OCI-M1 (cell line): ENCODE data around the gene GOLGA6D.
"Not testable (repeated sequence)": the region's sequence is repeated elsewhere in the genome, so short reads cannot be mapped to it uniquely, and the experiment has no call there.

Source experiments
- DNase-seq: peaks from one replicate; lab custom pipeline; 2025; lab: John Stamatoyannopoulos, UW

The GOLGA6D gene

GRCh38 chr15:75282572-75282971 lies at the start of gene GOLGA6D:
TSS of gene GOLGA6D (plus strand) at chr15:75282835. CDS start at chr15:75282876, 41 bp downstream.
- not testable (repeated sequence) for DNase-seq

DNA sequence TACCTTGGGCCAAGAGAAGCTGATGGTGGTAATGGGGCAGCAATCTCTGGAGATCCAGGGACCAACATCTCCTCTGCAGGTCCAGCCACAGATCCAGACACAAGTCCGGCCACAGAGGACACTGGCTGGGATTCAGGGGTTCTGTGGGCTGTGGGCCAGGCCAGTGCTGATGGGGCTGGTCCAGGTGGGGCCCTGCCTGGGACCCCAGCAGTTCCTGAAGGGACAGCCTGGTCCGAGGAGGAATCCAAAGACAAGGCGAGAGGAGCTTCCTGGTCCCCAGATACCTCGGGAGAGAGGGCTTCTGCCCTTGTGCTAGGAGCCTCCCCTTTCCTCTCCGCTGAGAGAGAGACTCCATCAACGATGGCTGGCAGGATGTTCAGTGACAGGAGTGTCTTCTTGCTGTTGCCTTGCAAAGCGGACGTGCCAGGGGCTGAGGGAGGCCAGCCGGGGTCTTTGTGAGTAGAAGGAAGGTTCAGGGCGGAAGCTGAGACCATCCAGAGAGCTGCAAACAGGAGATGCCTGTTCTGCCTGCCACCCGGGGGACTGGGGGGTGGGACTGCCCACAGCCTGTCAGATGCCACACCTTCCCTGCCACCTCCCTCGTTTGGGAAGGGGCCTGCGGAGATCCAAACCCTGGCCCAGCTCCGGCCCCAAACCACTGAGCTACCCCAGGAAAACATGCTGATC lies 49.0 kb upstream of the GOLGA6D start:
- DNase-seq: no peak

DNA sequence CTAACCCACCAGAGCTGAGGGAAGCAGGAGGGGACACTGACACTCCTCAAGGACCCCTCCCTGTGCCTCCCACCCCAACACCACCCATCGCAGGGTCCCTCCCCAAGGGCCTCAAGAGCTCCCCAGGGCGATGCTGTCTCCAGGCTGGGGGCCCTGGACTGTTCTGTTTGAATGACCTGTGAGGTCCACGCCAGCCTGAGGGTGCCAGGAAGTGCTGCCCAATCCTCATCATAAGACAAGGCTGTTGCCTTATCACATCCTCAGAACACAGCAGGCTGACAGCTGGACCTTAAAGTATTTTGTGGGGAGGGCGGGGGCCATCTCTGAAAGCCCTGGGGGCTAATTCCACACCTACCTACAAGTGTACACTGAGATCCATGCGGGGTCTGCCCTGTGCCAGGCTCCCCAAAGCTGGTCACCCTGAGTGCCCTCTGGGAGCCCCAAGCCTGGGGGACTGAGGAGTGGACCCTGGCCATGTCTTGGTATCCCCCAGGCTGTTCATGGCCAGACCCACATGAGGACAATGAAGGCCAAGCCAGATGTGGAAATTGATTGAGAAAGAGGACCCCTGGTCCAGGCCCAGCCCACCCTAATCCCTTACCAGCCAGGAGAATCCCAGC lies 48.3 kb upstream of the GOLGA6D start:
- no peak for DNase-seq

DNA sequence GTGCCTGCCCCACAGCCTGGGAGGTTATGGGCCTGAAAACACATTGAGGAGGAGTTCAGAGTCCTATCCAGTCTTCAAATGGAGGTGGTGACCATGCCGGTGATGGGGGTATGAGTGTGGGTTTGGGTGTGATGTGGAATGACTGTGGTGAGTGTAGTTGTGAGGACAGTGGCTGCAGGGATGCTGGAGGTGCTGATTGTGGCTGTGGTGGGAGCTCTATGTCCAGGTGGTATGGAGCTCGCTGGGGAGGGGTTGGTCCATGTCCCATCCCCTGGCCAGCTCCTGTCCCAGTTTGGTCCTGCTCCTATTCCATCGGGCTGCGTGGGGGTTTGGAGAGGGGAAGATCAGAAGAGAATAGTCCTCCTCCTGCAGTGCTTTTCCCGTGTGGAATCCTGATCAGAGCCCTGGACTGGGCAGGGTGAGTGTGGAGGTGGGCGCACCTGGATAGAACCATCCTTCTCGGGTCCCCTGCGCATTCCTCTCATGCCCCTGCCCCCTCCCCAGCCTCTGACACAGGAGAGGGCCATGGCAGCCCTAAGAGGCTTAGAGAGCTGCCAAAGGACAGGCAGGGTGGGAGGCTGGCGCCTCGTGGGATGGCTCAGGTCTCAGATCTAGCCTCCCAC lies 47.5 kb upstream of the GOLGA6D start:
- no peak for DNase-seq

GRCh38 chr15:75235760-75236729 lies 46.6 kb upstream of the GOLGA6D start:
- DNase-seq: no peak

- no peak for DNase-seq
Observed at GRCh38 chr15:75237316-75237982, 45.2 kb upstream of the GOLGA6D start.

DNA sequence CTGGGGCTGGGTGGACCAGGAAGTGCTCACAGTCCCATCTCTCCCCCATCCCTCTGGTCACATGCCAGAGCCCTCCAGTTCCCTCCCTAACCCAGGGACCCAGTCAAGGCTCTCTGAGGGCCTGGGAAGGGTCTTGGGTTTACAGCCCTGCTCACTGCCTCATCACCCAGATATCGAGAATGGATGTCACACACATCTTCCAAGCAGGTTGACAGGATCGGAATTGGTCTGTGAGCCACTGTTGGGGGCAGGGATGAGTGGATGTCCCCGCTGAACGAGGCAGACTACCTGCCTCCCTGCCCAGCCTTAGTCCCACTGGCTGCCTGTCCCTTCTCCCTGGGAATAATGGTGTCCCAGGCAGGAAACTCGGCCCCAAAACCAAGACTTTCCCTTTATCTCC lies 44.5 kb upstream of the GOLGA6D start:
- DNase-seq: no peak

DNA sequence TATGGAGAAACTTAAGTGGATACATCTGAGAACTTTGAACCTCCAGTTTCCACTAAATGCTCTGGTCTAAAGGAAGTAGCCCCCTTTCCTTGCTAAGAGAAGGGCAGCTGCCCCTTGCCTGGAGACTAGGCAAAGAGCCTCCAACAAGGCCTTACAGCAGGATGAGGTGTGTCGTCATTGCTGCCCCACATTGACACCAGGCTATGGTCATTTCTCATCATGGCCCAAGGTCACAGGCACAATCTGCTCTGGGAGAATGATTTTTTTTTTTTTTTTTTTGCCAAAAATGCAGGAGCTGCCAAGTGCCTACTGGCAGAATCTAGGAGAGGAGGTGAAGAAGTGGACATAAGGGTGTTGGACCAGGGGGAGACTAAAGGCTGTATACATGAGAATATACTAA lies 36.9 kb upstream of the GOLGA6D start:
- DNase-seq: not testable (repeated sequence)

- not testable (repeated sequence) for DNase-seq
Observed at GRCh38 chr15:75248991-75249390, 33.6 kb upstream of the GOLGA6D start.

- no peak for DNase-seq
Observed at GRCh38 chr15:75249726-75250125, 32.9 kb upstream of the GOLGA6D start.

DNA sequence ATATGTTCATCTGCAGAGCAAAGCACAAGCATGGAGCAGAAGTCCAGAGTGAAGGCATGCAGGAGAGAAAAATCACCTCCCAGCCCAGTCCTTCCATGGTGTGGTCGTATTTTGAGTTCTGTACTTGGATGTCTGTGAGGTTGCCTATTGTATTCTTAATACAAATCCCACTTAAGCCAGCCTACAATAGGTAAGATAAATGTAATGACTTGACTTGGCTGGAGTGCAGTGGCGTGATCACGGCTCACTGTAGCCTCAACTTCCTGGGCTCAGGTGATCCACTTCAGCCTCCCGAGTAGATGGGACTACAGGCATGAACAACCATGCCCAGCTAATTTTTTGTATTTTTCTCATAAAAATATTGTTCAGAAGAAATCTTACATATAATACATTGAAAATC lies 31.3 kb upstream of the GOLGA6D start:
- DNase-seq: not testable (repeated sequence)

DNA sequence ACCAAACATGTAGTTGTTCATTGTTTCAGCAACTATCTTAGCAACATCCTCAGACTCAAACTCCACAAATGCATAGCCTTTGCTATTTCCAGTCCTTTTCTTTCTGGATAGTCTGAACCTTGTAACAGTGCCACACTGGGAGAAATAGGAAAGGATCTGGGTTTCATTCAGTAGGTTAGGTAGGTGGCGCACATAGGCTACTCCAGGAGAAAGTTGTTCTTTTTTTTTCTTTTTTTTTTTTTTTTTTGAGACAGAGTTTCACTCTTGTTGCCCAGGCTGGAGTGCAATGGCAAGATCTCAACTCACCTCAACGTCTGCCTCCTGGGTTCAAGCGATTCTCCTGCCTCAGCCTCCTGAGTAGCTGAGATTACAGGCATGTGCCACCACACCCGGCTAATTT lies 30.4 kb upstream of the GOLGA6D start:
- DNase-seq: peak; percentile 21

DNA sequence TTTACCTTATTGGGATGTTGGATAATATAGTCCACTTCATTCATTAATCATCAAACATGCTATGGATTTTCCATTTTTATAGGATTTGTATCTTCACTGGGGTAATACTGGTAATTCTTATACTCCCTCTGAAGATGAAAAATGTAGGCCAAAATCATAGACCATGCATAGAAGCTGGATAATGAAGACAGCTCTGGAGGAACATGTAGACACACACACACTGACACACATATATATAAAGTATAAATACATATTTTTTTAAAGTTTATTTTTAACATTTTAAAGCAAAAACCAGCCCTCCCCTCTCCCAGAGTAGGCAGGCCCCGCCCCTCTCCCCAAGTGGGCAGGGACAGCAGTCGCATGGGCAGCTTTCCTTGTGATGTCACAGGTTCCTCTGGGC lies 24.6 kb upstream of the GOLGA6D start, which contains the start of gene GOLGA6C:
TSS of gene GOLGA6C (plus strand) at position 301 of the 400 bp plus-strand sequence. CDS start 265 bp downstream, outside the sequence.
- not testable (repeated sequence) for DNase-seq

DNA sequence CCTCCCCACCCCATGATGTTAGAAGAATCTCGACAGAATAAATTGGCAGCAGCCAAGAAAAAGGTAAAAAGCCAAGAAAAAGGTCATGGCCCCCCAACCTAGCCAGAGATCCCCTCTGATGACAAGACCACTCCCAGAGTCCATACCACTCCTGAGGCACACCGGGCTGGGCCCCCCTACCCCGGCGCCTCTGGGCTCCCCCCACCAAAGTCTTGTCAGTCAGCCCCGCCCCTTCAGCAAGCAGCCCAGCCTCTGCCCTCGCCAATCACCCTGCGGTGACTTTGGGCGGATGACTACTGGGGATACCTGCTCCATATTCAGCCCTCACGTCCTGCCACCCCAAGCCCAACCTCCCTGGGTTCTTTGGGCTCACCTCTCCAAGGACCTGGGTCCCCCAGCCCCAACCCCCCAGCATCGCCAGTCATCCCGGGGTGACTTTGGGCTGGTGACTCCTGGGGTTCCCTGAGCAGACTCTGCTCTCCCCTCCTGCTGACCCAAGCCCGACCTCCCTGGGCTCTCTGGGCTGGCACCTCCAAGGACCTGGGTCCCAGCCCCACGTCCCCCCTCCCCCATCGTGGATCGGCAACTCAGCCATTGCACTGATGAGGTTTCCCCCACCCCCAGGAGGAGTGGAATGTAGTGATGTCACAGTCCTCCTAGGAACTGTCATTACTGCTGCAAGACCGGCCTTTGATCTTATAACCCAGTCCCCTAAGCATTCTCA lies 23.9 kb upstream of the GOLGA6D start:
- not testable (repeated sequence) for DNase-seq

- not testable (repeated sequence) for DNase-seq
Observed at GRCh38 chr15:75259873-75260272, 22.8 kb upstream of the GOLGA6D start.

DNA sequence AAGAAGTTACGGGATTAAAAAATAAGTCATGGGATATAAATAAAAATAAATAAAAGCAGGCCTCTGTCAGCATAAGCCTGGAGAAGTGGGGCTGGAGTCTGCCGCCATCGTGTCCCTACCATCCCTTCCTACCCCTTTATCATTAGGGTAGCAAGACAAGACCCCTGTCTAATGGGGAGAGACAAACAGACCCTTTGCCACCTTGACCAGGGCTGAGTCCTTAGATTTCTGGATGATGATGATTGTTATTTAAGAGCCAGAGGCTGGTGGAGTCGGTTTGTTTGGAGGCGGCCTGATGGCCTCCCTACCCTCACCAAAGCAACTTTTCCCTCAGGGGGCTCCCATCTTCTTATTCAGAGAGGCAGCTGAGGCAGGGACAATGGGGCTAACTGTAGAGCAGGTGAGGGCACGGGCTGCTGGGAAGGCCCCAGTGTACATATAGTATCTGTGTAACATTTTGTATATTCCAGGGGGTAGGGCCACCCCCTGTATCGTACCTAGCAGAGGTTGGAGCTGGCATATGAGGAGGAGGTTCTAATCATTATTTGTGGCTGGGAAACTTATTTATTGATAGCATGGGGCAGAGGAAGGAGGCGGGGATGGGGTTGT lies 8.8 kb upstream of the GOLGA6D start:
- DNase-seq: not testable (repeated sequence)

DNA sequence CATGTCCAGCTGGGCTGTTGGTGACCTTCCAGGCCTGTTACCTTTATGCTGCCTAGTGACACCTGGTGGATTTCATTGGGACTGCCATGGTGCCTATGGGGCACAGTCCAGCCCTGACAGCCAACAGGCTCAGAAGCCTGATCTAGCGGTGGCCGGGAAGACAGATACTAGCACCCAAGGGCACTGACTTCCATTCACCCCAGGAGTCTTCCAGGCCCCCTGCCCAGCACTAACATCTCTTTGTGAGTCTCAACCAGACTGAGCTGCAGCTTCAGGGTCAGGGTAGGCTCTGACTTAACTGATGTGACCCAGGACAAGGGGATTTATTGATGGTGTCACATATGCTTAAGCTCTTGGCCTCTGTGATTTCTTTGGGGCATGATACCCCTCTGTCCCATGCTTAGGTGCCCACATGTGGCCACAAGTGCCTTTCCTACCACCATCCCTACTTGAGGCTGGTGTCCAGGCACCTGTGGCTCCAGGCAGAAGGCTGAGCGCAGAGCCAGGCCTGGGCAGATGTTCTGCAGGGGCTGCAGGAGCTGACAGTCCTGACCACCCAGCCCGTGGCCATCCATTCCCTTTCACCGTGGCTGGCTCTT lies 8.0 kb upstream of the GOLGA6D start:
- not testable (repeated sequence) for DNase-seq

GRCh38 chr15:75275617-75276016 lies 7.0 kb upstream of the GOLGA6D start:
- not testable (repeated sequence) for DNase-seq

DNA sequence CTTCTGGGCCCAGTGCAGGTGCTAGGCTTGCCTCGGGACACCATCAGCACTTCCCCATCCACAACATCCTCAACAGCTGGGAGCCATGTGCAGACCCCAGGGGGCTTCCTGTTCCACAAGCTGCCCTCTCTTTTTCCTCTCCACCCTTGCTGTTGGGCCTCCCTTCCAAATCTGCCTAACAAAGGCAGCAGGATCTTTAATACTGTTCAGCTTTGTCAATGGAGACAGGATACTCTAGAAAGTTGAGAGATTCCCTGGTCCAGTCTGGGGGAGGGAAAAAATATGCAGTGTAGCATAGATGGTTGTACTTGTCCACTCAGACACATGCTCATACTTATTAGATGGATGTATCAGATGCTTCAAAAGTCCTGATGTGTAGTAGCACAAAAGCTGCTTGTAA lies 4.1 kb upstream of the GOLGA6D start:
- not testable (repeated sequence) for DNase-seq

GRCh38 chr15:75284152-75284551 lies 1.5 kb downstream of the GOLGA6D start:
- not testable (repeated sequence) for DNase-seq
